Fibroblast of skin of right biceps (primary cell): ENCODE results near the gene GPATCH8.
"Not testable (repeated sequence)": the region's sequence is repeated elsewhere in the genome, so short reads cannot be mapped to it uniquely, and the experiment has no call there.

ENCODE experiments used
- DNase-seq: peaks from one replicate; pipeline ENCODE4 v3.0.0-alpha.2; 2013

GPATCH8 gene

GRCh38 chr17:44503147-44504029, at the start of gene GPATCH8:
GPATCH8 (minus strand) TSS chr17:44503406; CDS start chr17:44503370, 36 bp downstream.
- DNase-seq = peak; percentile 95

GRCh38 chr17:44552361-44552760, 49.2 kb upstream of the GPATCH8 start:
- DNase-seq = no peak

GRCh38 chr17:44549686-44550085, 46.5 kb upstream of the GPATCH8 start:
- DNase-seq = no peak

GRCh38 chr17:44548376-44549230, 45.4 kb upstream of the GPATCH8 start:
- DNase-seq = no peak

- peak; percentile 85 for DNase-seq
Measured at GRCh38 chr17:44547625-44548267, 44.5 kb upstream of the GPATCH8 start.

- peak; percentile 82 for DNase-seq
Measured at GRCh38 chr17:44546671-44547606, 43.7 kb upstream of the GPATCH8 start.

- no peak for DNase-seq
Measured at GRCh38 chr17:44543905-44544523, 40.8 kb upstream of the GPATCH8 start.

GRCh38 chr17:44543213-44543904, 40.2 kb upstream of the GPATCH8 start:
- DNase-seq = peak; percentile 98

GRCh38 chr17:44541884-44542581, 38.8 kb upstream of the GPATCH8 start:
- DNase-seq = peak; percentile 46

- no peak for DNase-seq
Measured at GRCh38 chr17:44540246-44541084, 37.3 kb upstream of the GPATCH8 start.

- no peak for DNase-seq
Measured at GRCh38 chr17:44539673-44540072, 36.5 kb upstream of the GPATCH8 start.

- not testable (repeated sequence) for DNase-seq
Measured at GRCh38 chr17:44537922-44538321, 34.7 kb upstream of the GPATCH8 start.

- DNase-seq = peak; percentile 44
Measured at GRCh38 chr17:44536090-44536953, 33.1 kb upstream of the GPATCH8 start.

- DNase-seq = peak; percentile 92
Measured at GRCh38 chr17:44533533-44534246, 30.5 kb upstream of the GPATCH8 start.

- DNase-seq = no peak
Measured at GRCh38 chr17:44530896-44531418, 27.8 kb upstream of the GPATCH8 start.

- no peak for DNase-seq
Measured at GRCh38 chr17:44529864-44530263, 26.7 kb upstream of the GPATCH8 start.

- DNase-seq = no peak
Measured at GRCh38 chr17:44527954-44528353, 24.7 kb upstream of the GPATCH8 start.
